Colon (tissue), 2 donors: ENCODE measurements around the gene AKAP17A.
"Not testable (repeated sequence)": the region's sequence is repeated elsewhere in the genome, so short reads cannot be mapped to it uniquely, and the experiment has no call there.

Experiments
- FAIRE-seq: peaks from 2 replicates; lab custom pipeline; 2012; peaks lifted over from hg19 to GRCh38; lab: Jason Lieb, UNC
- donor health status: control.
- donor health status: control.

The AKAP17A gene

GRCh38 chrX:1591102-1591862, at the start of gene AKAP17A:
Gene AKAP17A (plus strand): TSS chrX:1591604. CDS start chrX:1593463, 1,859 bp downstream.
- FAIRE-seq, result no peak

- FAIRE-seq, result no peak
Measured at GRCh38 chrX:1542994-1543725, 48.2 kb upstream of the AKAP17A start.

- no peak for FAIRE-seq
Measured at GRCh38 chrX:1545776-1546408, 45.5 kb upstream of the AKAP17A start.

GRCh38 chrX:1546691-1547251, 44.6 kb upstream of the AKAP17A start:
- FAIRE-seq, result no peak

GRCh38 chrX:1551959-1552546, 39.4 kb upstream of the AKAP17A start:
- FAIRE-seq, result no peak

GRCh38 chrX:1554469-1555210, 36.8 kb upstream of the AKAP17A start:
- FAIRE-seq, result no peak

- no peak for FAIRE-seq
Measured at GRCh38 chrX:1555370-1555769, 36.0 kb upstream of the AKAP17A start.

GRCh38 chrX:1557442-1557841, 34.0 kb upstream of the AKAP17A start:
- not testable (repeated sequence) for FAIRE-seq

- no peak for FAIRE-seq
Measured at GRCh38 chrX:1558761-1559468, 32.5 kb upstream of the AKAP17A start.

GRCh38 chrX:1561164-1561563, 30.2 kb upstream of the AKAP17A start:
- no peak for FAIRE-seq

GRCh38 chrX:1564077-1564476, 27.3 kb upstream of the AKAP17A start:
- not testable (repeated sequence) for FAIRE-seq

- no peak for FAIRE-seq
Measured at GRCh38 chrX:1564750-1565683, 26.4 kb upstream of the AKAP17A start.

GRCh38 chrX:1574181-1574580, 17.2 kb upstream of the AKAP17A start:
- not testable (repeated sequence) for FAIRE-seq

GRCh38 chrX:1576201-1576992, 15.0 kb upstream of the AKAP17A start:
- no peak for FAIRE-seq

GRCh38 chrX:1577845-1578244, 13.6 kb upstream of the AKAP17A start:
- no peak for FAIRE-seq

GRCh38 chrX:1578511-1579173, 12.8 kb upstream of the AKAP17A start:
- FAIRE-seq, result no peak

- FAIRE-seq, result peak; percentile 85
Measured at GRCh38 chrX:1581132-1581531, 10.3 kb upstream of the AKAP17A start.

- no peak for FAIRE-seq
Measured at GRCh38 chrX:1582686-1583437, 8.5 kb upstream of the AKAP17A start.
